Smooth muscle cell (in vitro differentiated cells): ENCODE results near the gene POFUT2. TPM values are rescaled to one million over a fixed set of nuclear protein-coding genes. Genes with fewer than 3 reads are reported as not detected.
A peak's percentile ranks its signal among the peaks of the same experiment; 100 is the strongest.

Source experiments
- DNase-seq: peaks from one replicate; lab custom pipeline; 2025; ENCODE audit not compliant: unreplicated experiment; lab: John Stamatoyannopoulos, UW
- H2AFZ ChIP-seq: fragments of 200-600 bp; sonication (generic); 2 replicates; pipeline ENCODE4 v1.6.0; 2016; ENCODE audit warnings: antibody characterized with exemption, low read depth, mild to moderate bottlenecking
- H3F3A ChIP-seq: fragments of 200-600 bp; sonication (generic); 2 replicates; pipeline ENCODE4 v1.6.0; 2017; ENCODE audit warnings: antibody characterized with exemption, low read depth
- H3K27ac ChIP-seq: fragments of 200-600 bp; sonication (generic); 2 replicates; pipeline ENCODE4 v1.5.1; 2016; ENCODE audit warnings: low read depth, mild to moderate bottlenecking
- H3K27me3 ChIP-seq: fragments of 200-600 bp; sonication (generic); 2 replicates; pipeline ENCODE4 v1.6.1; 2016; ENCODE audit warnings: low read depth, mild to moderate bottlenecking
- H3K36me3 ChIP-seq: fragments of 200-600 bp; sonication (generic); 2 replicates; pipeline ENCODE4 v1.5.1; 2016; ENCODE audit warnings: low read depth
- H3K4me1 ChIP-seq: fragments of 200-600 bp; sonication (generic); 2 replicates; pipeline ENCODE4 v1.5.1; 2016; ENCODE audit warnings: low read depth
- H3K4me2 ChIP-seq: fragments of 200-600 bp; sonication (generic); 2 replicates; pipeline ENCODE4 v1.6.0; 2016; ENCODE audit warnings: mild to moderate bottlenecking
- H3K4me3 ChIP-seq: fragments of 200-600 bp; sonication (generic); 2 replicates; pipeline ENCODE4 v1.5.1; 2016; ENCODE audit warnings: mild to moderate bottlenecking
- H3K79me2 ChIP-seq: fragments of 200-600 bp; sonication (generic); 2 replicates; pipeline ENCODE4 v1.6.0; 2016; ENCODE audit warnings: low read depth, mild to moderate bottlenecking
- H3K9ac ChIP-seq: fragments of 200-600 bp; sonication (generic); 2 replicates; pipeline ENCODE4 v1.6.0; 2016; ENCODE audit warnings: low read depth
- H3K9me3 ChIP-seq: fragments of 200-600 bp; sonication (generic); replicated peaks from 2 replicates; pipeline ENCODE4 v1.5.1; 2016; ENCODE audit warnings: low read depth
- H4K20me1 ChIP-seq: fragments of 200-600 bp; sonication (generic); 2 replicates; pipeline ENCODE4 v1.6.0; 2016; ENCODE audit warnings: low read depth
- WGBS: methylation state at CpG from one replicate; pipeline ENCODE4 v1.1.7; 2016; ENCODE audit warnings: low lambda C conversion rate; 5-methylcytosine and 5-hydroxymethylcytosine counted together
- polyA plus RNA-seq: library from polyadenylated mRNA; unstranded; fragments of >200 nt; fragmentation: Nextera tagmentation; extraction: Ambion mirVana; gene quantifications from 2 replicates; pipeline ENCODE4 v1.2.1, GENCODE V29; 2016
- total RNA-seq: library from RNA; depleted of rRNA; stranded (reverse); fragments of >200 nt; gene quantifications from 2 replicates; pipeline ENCODE4 v1.2.3, GENCODE V29; 2014
- TF ChIP-seq, protein P1 (sequence below): fragments of 200-600 bp; sonication (generic); IDR thresholded peaks from 2 replicates; pipeline ENCODE4 v1.5.1; 2017; ENCODE audit warnings: borderline replicate concordance, mild to moderate bottlenecking, antibody characterized with exemption; ENCODE audit not compliant: insufficient read depth, poor library complexity, severe bottlenecking

POFUT2 gene
- total and polyA plus RNA-seq, 2 experiments from 2014 or later = 32.1 to 70.0 TPM

DNA sequence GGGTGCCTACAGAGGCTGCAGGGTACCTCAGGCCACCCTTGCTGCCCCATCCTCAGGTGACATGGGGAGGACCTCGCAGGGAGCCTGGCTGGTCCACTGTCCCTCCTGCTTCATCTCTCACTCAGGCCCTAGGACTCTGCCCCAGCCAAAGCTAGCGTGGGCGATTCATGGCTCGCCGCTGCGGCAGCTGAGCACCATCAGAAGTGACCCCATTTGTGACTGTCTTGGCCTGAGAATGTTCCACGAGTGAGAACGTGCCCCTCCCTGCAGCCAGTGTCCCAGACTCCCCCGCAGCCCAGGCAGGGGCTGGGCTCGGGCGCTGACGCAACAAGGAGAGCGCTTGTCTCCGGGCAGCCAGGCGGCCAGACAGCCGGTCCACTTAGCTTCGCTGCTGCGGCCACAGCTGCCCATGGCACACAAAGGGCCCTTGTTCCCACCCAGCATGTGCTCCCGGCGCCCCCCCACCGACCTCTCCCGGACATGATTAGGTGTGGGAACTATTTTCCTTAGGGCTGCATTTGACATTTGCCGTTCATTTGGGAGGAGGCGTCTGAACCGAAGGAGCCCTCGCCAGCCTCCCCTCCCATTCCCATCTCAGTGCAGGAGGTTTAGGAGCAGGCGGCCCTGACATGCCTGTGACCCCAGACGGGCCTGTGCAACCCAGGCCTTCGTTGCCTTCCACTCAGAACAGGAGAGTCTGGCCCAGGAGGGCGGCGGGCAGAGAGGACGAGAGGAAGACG, 19.3 kb upstream of the POFUT2 start:
- no peaks in the 10 kb centered on the region for H3K36me3 ChIP-seq
- H3K9me3 ChIP-seq = no peaks in the 10 kb centered on the region
- DNase-seq = no peak
- peak overlapping the region; percentile 30 for H3K4me2 ChIP-seq
- no peak overlapping the region for H2AFZ ChIP-seq
- H3K27me3 ChIP-seq = no peaks in the 10 kb centered on the region
- H3K4me1 ChIP-seq = peaks cover 19% of the 10 kb centered on the region
- peak overlapping the region; percentile 19 for H3K9ac ChIP-seq
- no peak overlapping the region for H3K4me3 ChIP-seq
- 38% methylated on average over 33 of the region's 33 CpGs for WGBS
- peaks cover 11% of the 10 kb centered on the region for H3F3A ChIP-seq
- H3K79me2 ChIP-seq = no peaks in the 10 kb centered on the region
- TF ChIP-seq, protein P1, sequence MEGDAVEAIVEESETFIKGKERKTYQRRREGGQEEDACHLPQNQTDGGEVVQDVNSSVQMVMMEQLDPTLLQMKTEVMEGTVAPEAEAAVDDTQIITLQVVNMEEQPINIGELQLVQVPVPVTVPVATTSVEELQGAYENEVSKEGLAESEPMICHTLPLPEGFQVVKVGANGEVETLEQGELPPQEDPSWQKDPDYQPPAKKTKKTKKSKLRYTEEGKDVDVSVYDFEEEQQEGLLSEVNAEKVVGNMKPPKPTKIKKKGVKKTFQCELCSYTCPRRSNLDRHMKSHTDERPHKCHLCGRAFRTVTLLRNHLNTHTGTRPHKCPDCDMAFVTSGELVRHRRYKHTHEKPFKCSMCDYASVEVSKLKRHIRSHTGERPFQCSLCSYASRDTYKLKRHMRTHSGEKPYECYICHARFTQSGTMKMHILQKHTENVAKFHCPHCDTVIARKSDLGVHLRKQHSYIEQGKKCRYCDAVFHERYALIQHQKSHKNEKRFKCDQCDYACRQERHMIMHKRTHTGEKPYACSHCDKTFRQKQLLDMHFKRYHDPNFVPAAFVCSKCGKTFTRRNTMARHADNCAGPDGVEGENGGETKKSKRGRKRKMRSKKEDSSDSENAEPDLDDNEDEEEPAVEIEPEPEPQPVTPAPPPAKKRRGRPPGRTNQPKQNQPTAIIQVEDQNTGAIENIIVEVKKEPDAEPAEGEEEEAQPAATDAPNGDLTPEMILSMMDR = no peak
- H4K20me1 ChIP-seq = no peaks in the 10 kb centered on the region
- peak overlapping the region; percentile 81 for H3K27ac ChIP-seq

DNA sequence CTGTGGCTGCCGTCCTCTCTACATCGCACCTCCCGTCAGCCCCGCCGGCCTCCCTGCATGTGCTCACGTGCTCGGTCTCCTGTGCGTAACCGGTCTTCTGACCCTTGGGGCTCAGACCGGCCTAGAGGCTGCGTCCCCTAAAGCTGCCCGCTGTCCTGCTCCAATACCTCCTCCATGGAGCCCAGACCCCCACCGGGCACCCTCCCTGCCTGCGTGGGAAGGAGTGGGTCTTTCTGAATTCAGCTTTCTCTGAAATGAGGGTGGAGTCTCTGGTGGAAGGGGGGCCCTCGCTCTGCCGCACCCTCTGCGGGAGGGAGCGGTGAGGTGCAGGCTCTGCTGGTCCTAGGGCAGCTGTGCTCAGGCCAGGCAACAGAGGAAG, 18.7 kb upstream of the POFUT2 start:
- no peak for DNase-seq
- Histone ChIP-seq H3K4me1 (peaks cover 19% of the 10 kb centered on the region), H3K27me3 (no peaks in the 10 kb centered on the region), H3K79me2 (no peaks in the 10 kb centered on the region), H3K4me3 (no peak overlapping the region), H4K20me1 (no peaks in the 10 kb centered on the region), H3F3A (peaks cover 11% of the 10 kb centered on the region), H3K36me3 (no peaks in the 10 kb centered on the region), H3K9ac (peak overlapping the region; percentile 19), H3K9me3 (no peaks in the 10 kb centered on the region), H3K4me2 (no peak overlapping the region), H3K27ac (peak overlapping the region; percentile 81), H2AFZ (no peak overlapping the region)
- 93% methylated on average over 18 of the region's 18 CpGs for WGBS
- TF ChIP-seq, protein P1 = no peak

DNA sequence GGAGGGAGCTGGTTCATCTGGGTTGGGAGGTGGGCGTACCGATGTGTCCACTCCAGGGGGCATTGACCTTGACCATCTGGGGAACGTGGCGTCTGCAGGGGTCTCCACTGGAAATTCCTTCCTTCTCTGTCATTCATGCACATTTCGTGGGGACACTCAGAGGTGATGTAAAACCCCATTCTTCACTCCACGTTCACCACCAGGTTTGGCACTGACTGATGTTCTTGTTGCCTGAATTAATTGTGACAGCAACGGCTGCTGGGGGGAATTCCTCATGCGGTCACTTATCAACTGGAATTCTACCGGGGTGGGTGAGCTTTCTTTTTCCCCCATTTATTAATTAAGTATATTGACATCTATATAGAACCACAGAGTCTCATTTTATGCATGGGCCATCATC, 18.1 kb upstream of the POFUT2 start:
- Histone ChIP-seq H3K4me1 (peaks cover 21% of the 10 kb centered on the region), H3K9ac (no peak overlapping the region), H4K20me1 (no peaks in the 10 kb centered on the region), H3K4me2 (no peak overlapping the region), H3K79me2 (no peaks in the 10 kb centered on the region), H3K27ac (peak overlapping the region; percentile 81), H3K27me3 (no peaks in the 10 kb centered on the region), H3K9me3 (no peaks in the 10 kb centered on the region), H3F3A (peaks cover 11% of the 10 kb centered on the region), H3K4me3 (no peak overlapping the region), H3K36me3 (no peaks in the 10 kb centered on the region), H2AFZ (no peak overlapping the region)
- TF ChIP-seq, protein P1 = no peak
- WGBS = 85% methylated on average over 9 of the region's 9 CpGs
- no peak for DNase-seq

DNA sequence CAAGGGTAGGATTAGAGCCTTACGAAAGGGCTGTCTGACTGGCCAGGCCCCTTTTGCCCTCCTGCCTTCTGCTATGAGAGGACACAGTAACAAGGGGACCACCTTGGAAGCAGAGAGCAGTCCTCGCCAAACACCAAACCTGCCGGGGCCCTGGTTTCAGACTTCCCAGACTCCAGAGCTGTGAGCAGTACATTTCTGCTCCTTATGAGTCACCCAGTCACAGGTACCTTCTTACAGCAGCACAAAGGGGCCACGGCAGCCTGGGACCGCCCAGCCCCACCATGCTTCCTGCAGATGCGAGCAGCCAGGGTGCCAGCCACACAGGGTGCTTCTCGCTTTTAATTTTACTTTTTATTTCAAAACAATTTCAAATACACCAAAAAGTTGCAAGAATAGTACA, 17.2 kb upstream of the POFUT2 start:
- no peak overlapping the region for H3K9ac ChIP-seq
- no peaks in the 10 kb centered on the region for H4K20me1 ChIP-seq
- TF ChIP-seq, protein P1 = no peak
- no peaks in the 10 kb centered on the region for H3K79me2 ChIP-seq
- peaks cover 27% of the 10 kb centered on the region for H3K4me1 ChIP-seq
- no peak overlapping the region for H3K4me3 ChIP-seq
- DNase-seq = no peak
- no peaks in the 10 kb centered on the region for H3K27me3 ChIP-seq
- no peak overlapping the region for H3K4me2 ChIP-seq
- H2AFZ ChIP-seq = no peak overlapping the region
- no peaks in the 10 kb centered on the region for H3K36me3 ChIP-seq
- peak overlapping the region; percentile 60 for H3K27ac ChIP-seq
- H3F3A ChIP-seq = peaks cover 15% of the 10 kb centered on the region
- WGBS = 57% methylated on average over 7 of the region's 7 CpGs
- no peaks in the 10 kb centered on the region for H3K9me3 ChIP-seq
